Neural cell (in vitro differentiated cells): ENCODE data around the gene TNKS1BP1. TPM values are rescaled to one million over a fixed set of nuclear protein-coding genes. Genes with fewer than 3 reads are reported as not detected.

Experiments used
- H2AFZ ChIP-seq: fragments of 200-600, 300-800 bp; sonication (generic), shearing (Covaris generic); 2 replicates; pipeline ENCODE4 v1.6.0; 2014; ENCODE audit warnings: low read depth, mild to moderate bottlenecking, antibody characterized with exemption, low read length, moderate library complexity
- H3F3A ChIP-seq: fragments of 200-600 bp; shearing (Covaris generic); 2 replicates; pipeline ENCODE4 v1.6.1; 2016; ENCODE audit warnings: mild to moderate bottlenecking, moderate library complexity, mixed read lengths, antibody characterized with exemption, low read length; ENCODE audit not compliant: insufficient read depth, poor library complexity, severe bottlenecking
- H3K27ac ChIP-seq: fragments of 200-600, 300-800 bp; sonication (generic), shearing (Covaris generic); 2 replicates; pipeline ENCODE4 v1.5.1; 2014; ENCODE audit warnings: mild to moderate bottlenecking, low read length, moderate library complexity
- H3K27me3 ChIP-seq: fragments of 300-800, 200-600 bp; sonication (generic), shearing (Covaris generic); 2 replicates; pipeline ENCODE4 v1.6.0; 2014; ENCODE audit warnings: mild to moderate bottlenecking, low read depth, low read length, moderate library complexity; ENCODE audit not compliant: insufficient read depth
- H3K36me3 ChIP-seq: fragments of 300-800, 200-600 bp; sonication (generic), shearing (Covaris generic); 2 replicates; pipeline ENCODE4 v1.5.1; 2014; ENCODE audit warnings: mild to moderate bottlenecking, antibody characterized with exemption, low read length, moderate library complexity; ENCODE audit not compliant: insufficient read depth
- H3K4me2 ChIP-seq: fragments of 300-800, 200-600 bp; sonication (generic), shearing (Covaris generic); 2 replicates; pipeline ENCODE4 v1.6.0; 2014; ENCODE audit warnings: mild to moderate bottlenecking, low read length
- H3K4me3 ChIP-seq: fragments of 300-800, 200-600 bp; sonication (generic), shearing (Covaris generic); 2 replicates; pipeline ENCODE4 v1.5.1; 2014; ENCODE audit warnings: mild to moderate bottlenecking, low read length, moderate library complexity
- H3K79me2 ChIP-seq: fragments of 200-600 bp; shearing (Covaris generic); replicated peaks from 2 replicates; pipeline ENCODE4 v1.6.0; 2014; ENCODE audit warnings: mild to moderate bottlenecking, low read length, moderate library complexity; ENCODE audit not compliant: insufficient read depth
- H3K9ac ChIP-seq: fragments of 300-800, 200-600 bp; sonication (generic), shearing (Covaris generic); 2 replicates; pipeline ENCODE4 v1.6.1; 2016; ENCODE audit warnings: mild to moderate bottlenecking, low read length, mixed read lengths
- H3K9me2 ChIP-seq: fragments of 200-600 bp; shearing (Covaris generic); 2 replicates; pipeline ENCODE4 v1.6.1; 2016; ENCODE audit warnings: mild to moderate bottlenecking, low read length, mixed read lengths; ENCODE audit not compliant: insufficient read depth
- H3K9me3 ChIP-seq: fragments of 200-600, 300-800 bp; sonication (generic), shearing (Covaris generic); 2 replicates; pipeline ENCODE4 v1.6.1; 2016; ENCODE audit warnings: mild to moderate bottlenecking, mixed run types, low read length, moderate library complexity, mixed read lengths
- H4K20me1 ChIP-seq: fragments of 200-600 bp; shearing (Covaris generic); 2 replicates; pipeline ENCODE4 v1.6.1; 2016; ENCODE audit warnings: mild to moderate bottlenecking, mixed run types; ENCODE audit not compliant: insufficient read depth
- EP300 ChIP-seq: fragments of 450-650 bp; conservative IDR thresholded peaks from 2 replicates; pipeline ENCODE4 v1.6.1; 2014; ENCODE audit warnings: antibody characterized with exemption, mild to moderate bottlenecking, moderate library complexity; ENCODE audit not compliant: poor library complexity, severe bottlenecking
- EZH2 ChIP-seq: fragments of 200-600, 300-800 bp; shearing (Covaris generic), sonication (generic); IDR thresholded peaks from 2 replicates; pipeline ENCODE4 v1.6.1; 2014; ENCODE audit warnings: antibody characterized with exemption, low read length, borderline replicate concordance, mild to moderate bottlenecking; ENCODE audit not compliant: insufficient read depth, poor library complexity, severe bottlenecking
- MXI1 ChIP-seq: fragments of 450-650 bp; conservative IDR thresholded peaks from 2 replicates; pipeline ENCODE4 v1.6.1; 2014; ENCODE audit warnings: antibody characterized with exemption, mild to moderate bottlenecking; ENCODE audit not compliant: poor library complexity, severe bottlenecking
- POLR2AphosphoS5 ChIP-seq: IDR thresholded peaks from 2 replicates; pipeline ENCODE4 v1.6.1; 2012
- RAD21 ChIP-seq: fragments of 450-650 bp; conservative IDR thresholded peaks from 2 replicates; pipeline ENCODE4 v1.6.1; 2014; ENCODE audit warnings: antibody characterized with exemption, mild to moderate bottlenecking, moderate library complexity
- SMC3 ChIP-seq: fragments of 450-650 bp; conservative IDR thresholded peaks from 2 replicates; pipeline ENCODE4 v1.6.1; 2014; ENCODE audit warnings: antibody characterized with exemption, mild to moderate bottlenecking, moderate library complexity; ENCODE audit not compliant: poor library complexity
- TAF1 ChIP-seq: IDR thresholded peaks from 2 replicates; pipeline ENCODE4 v1.6.1; 2012; ENCODE audit warnings: low read depth
- polyA plus RNA-seq: library from polyadenylated mRNA; depleted of rRNA; stranded (reverse); fragments of >200 nt; gene quantifications from 2 replicates; pipeline ENCODE4 v1.2.3, GENCODE V29; 2014
- TF ChIP-seq, protein P1 (sequence below): fragments of 450-650 bp; IDR thresholded peaks from 2 replicates; pipeline ENCODE4 v1.5.1; 2014; ENCODE audit warnings: antibody characterized with exemption, mild to moderate bottlenecking, moderate library complexity; ENCODE audit not compliant: poor library complexity, severe bottlenecking
- TF ChIP-seq, protein P2 (sequence below): IDR thresholded peaks from 2 replicates; pipeline ENCODE4 v1.6.1; 2012; ENCODE audit warnings: borderline replicate concordance

TNKS1BP1 gene
- polyA plus RNA-seq, 1 donor from 2014 or later: 8.9 TPM

DNA sequence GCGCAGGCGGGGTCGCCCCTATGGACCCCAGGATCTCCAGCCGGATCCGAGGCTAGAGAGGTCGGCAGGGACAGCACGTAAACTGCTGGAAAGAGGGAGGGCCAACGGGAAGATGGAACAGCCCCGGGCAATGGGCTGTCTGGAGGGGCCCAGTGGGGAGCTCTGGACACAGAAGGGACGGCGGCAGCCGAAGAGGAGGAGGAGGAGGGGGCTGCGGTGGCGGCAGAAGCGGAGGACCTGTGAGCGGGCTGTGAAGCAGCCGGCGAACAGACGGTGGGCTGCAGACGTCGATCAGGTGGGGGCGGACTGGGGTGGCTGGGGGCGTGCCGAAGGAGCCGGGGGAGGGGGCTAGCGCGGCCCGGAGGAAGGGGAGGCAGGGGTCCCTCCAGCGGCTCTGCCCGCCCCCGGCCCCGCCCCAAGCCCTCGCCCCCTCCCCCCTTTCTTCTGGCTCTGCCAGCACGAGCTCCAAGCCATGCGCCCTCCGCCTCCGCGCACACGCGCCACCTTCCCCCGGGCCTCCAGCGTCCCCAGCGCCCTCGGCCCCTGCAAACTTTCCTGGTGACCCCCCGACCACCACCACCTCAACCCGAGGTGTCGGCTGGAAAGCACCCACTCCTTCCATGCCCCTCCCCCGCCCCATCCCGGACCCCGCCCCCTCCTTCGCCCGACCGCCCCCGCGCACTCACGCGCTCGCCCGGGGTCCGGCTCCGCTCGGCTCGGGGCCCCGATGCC is 432 bp downstream of the TNKS1BP1 start:
- no peaks in the 10 kb centered on the region for H3K9me2 ChIP-seq
- H3K79me2 ChIP-seq: peaks cover 30% of the 10 kb centered on the region
- H3K9me3 ChIP-seq: no peaks in the 10 kb centered on the region
- H3K4me2 ChIP-seq: peak overlapping the region; percentile 80
- H3K4me3 ChIP-seq: peak overlapping the region; percentile 92
- peak overlapping the region; percentile 84 for H3K9ac ChIP-seq
- peak overlapping the region; percentile 79 for H3K27ac ChIP-seq
- no peaks in the 10 kb centered on the region for H3K27me3 ChIP-seq
- H3F3A ChIP-seq: peaks cover 3% of the 10 kb centered on the region
- H4K20me1 ChIP-seq: no peaks in the 10 kb centered on the region
- TF ChIP-seq, protein P1, sequence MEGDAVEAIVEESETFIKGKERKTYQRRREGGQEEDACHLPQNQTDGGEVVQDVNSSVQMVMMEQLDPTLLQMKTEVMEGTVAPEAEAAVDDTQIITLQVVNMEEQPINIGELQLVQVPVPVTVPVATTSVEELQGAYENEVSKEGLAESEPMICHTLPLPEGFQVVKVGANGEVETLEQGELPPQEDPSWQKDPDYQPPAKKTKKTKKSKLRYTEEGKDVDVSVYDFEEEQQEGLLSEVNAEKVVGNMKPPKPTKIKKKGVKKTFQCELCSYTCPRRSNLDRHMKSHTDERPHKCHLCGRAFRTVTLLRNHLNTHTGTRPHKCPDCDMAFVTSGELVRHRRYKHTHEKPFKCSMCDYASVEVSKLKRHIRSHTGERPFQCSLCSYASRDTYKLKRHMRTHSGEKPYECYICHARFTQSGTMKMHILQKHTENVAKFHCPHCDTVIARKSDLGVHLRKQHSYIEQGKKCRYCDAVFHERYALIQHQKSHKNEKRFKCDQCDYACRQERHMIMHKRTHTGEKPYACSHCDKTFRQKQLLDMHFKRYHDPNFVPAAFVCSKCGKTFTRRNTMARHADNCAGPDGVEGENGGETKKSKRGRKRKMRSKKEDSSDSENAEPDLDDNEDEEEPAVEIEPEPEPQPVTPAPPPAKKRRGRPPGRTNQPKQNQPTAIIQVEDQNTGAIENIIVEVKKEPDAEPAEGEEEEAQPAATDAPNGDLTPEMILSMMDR: no peak
- TF ChIP-seq POLR2AphosphoS5 (peak; percentile 50), MXI1 (no peak), SMC3 (no peak), EP300 (no peak), TAF1 (no peak), EZH2 (no peak), RAD21 (no peak)
- TF ChIP-seq, protein P2, sequence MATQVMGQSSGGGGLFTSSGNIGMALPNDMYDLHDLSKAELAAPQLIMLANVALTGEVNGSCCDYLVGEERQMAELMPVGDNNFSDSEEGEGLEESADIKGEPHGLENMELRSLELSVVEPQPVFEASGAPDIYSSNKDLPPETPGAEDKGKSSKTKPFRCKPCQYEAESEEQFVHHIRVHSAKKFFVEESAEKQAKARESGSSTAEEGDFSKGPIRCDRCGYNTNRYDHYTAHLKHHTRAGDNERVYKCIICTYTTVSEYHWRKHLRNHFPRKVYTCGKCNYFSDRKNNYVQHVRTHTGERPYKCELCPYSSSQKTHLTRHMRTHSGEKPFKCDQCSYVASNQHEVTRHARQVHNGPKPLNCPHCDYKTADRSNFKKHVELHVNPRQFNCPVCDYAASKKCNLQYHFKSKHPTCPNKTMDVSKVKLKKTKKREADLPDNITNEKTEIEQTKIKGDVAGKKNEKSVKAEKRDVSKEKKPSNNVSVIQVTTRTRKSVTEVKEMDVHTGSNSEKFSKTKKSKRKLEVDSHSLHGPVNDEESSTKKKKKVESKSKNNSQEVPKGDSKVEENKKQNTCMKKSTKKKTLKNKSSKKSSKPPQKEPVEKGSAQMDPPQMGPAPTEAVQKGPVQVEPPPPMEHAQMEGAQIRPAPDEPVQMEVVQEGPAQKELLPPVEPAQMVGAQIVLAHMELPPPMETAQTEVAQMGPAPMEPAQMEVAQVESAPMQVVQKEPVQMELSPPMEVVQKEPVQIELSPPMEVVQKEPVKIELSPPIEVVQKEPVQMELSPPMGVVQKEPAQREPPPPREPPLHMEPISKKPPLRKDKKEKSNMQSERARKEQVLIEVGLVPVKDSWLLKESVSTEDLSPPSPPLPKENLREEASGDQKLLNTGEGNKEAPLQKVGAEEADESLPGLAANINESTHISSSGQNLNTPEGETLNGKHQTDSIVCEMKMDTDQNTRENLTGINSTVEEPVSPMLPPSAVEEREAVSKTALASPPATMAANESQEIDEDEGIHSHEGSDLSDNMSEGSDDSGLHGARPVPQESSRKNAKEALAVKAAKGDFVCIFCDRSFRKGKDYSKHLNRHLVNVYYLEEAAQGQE: peak; percentile 35
- H3K36me3 ChIP-seq: peaks cover 6% of the 10 kb centered on the region
- peak overlapping the region; percentile 65 for H2AFZ ChIP-seq

DNA sequence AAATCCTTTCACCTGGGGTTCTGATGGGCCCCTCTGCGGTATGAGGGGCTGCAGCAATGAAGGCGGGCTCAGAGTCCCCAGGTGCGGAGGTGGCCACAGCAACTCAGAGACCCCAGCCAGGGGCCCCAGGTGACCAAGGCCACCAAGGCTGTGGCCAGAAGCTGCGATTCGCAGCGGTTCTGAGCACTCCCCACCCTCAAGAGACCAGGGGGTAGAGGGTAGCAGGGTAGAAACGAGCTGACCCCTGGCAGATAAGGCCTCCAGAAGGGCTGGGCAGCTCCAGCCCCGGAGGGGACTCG is 948 bp downstream of the TNKS1BP1 start:
- Histone ChIP-seq H3K9me3 (no peaks in the 10 kb centered on the region), H3K4me2 (peak overlapping the region; percentile 80), H3K79me2 (peaks cover 30% of the 10 kb centered on the region), H3F3A (peaks cover 3% of the 10 kb centered on the region), H3K36me3 (peaks cover 6% of the 10 kb centered on the region), H3K9ac (peak overlapping the region; percentile 84), H3K4me3 (peak overlapping the region; percentile 92), H2AFZ (peak overlapping the region; percentile 65), H3K9me2 (no peaks in the 10 kb centered on the region), H4K20me1 (no peaks in the 10 kb centered on the region), H3K27me3 (no peaks in the 10 kb centered on the region), H3K27ac (peak overlapping the region; percentile 79)
- TF ChIP-seq, protein P2: no peak
- TF ChIP-seq EP300: no peak
- TF ChIP-seq TAF1: no peak
- no peak for TF ChIP-seq EZH2
- TF ChIP-seq, protein P1: no peak
- TF ChIP-seq POLR2AphosphoS5: no peak
- TF ChIP-seq RAD21: no peak
- TF ChIP-seq MXI1: no peak
- TF ChIP-seq SMC3: no peak
